HG03135 (cell line): ENCODE data around the gene SAMD8.
"Not testable (repeated sequence)": the region's sequence is repeated elsewhere in the genome, so short reads cannot be mapped to it uniquely, and the experiment has no call there.

Source experiments
- ATAC-seq: cut with Tn5 transposase; IDR thresholded peaks from one replicate; pipeline ENCODE4 v1.9.1; 2021; ENCODE audit warnings: mild to moderate bottlenecking, moderate library complexity; ENCODE audit not compliant: unreplicated experiment

Gene SAMD8

GRCh38 chr10:75211007-75211691 lies 99.7 kb downstream of the SAMD8 start:
- no peak for ATAC-seq

- ATAC-seq, result no peak
Observed at GRCh38 chr10:75212343-75212742, 100.9 kb downstream of the SAMD8 start.

GRCh38 chr10:75220274-75220673 lies 108.8 kb downstream of the SAMD8 start:
- ATAC-seq, result no peak

GRCh38 chr10:75221492-75221891 lies 110.0 kb downstream of the SAMD8 start:
- ATAC-seq, result not testable (repeated sequence)

- ATAC-seq, result no peak
Observed at GRCh38 chr10:75223507-75223906, 112.1 kb downstream of the SAMD8 start.

- ATAC-seq, result no peak
Observed at GRCh38 chr10:75226095-75226494, 114.6 kb downstream of the SAMD8 start.

- no peak for ATAC-seq
Observed at GRCh38 chr10:75226656-75227055, 115.2 kb downstream of the SAMD8 start.

- ATAC-seq, result no peak
Observed at GRCh38 chr10:75228278-75228677, 116.8 kb downstream of the SAMD8 start.

GRCh38 chr10:75228834-75229233 lies 117.4 kb downstream of the SAMD8 start:
- no peak for ATAC-seq

GRCh38 chr10:75229971-75230370 lies 118.5 kb downstream of the SAMD8 start:
- no peak for ATAC-seq

GRCh38 chr10:75230600-75231038 lies 119.2 kb downstream of the SAMD8 start:
- no peak for ATAC-seq
